HG03135 (cell line): ENCODE measurements around the gene CCDC80.
"Not testable (repeated sequence)": the region's sequence is repeated elsewhere in the genome, so short reads cannot be mapped to it uniquely, and the experiment has no call there.

Source experiments
- ATAC-seq: cut with Tn5 transposase; IDR thresholded peaks from one replicate; pipeline ENCODE4 v1.9.1; 2021; ENCODE audit warnings: mild to moderate bottlenecking, moderate library complexity; ENCODE audit not compliant: unreplicated experiment

The CCDC80 gene

DNA sequence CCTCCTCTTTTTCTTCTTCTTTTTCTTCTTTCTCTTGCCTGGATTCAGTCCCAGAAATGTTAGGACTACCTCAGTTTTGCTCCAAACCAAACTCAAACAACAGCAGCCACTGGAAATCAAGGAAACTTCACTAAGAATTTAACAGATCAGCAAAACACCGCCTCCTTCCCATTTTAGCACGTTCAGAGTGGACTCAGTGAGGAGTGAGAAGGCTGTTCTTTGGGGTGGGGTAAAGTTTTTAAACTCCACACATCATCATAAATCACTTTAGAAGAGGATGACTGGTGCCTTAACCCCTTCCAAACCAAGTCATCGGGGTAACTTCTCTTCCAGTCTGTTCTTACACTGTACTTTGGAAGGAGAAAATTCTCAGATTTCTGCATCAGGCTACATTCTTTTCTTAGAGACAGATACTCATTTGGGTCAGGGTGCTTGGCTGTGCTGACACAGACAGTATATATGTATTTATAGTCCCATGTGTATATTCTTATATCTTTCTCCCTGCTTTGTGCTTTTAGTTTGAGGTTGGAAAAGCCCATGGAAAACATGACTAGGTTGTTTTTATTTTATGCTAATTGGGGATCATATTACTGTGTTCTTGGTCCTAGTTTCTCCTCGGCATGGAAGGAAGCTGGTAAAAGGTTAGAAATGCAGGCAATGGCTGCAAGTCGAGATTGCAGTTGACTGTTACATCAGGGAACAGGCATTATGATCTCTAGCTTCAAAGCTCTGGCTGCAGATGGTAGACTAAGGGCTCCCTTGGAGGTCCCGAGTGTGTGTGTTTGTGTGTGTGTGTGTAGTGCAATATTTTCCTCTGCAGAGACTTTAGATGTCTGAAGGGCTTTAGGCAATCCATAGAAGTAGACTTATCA, at the start of gene CCDC80:
Gene CCDC80, minus strand, starts transcription at position 214 of the 872 bp plus-strand sequence. CDS start 1,238 bp downstream, outside the sequence.
- no peak for ATAC-seq

DNA sequence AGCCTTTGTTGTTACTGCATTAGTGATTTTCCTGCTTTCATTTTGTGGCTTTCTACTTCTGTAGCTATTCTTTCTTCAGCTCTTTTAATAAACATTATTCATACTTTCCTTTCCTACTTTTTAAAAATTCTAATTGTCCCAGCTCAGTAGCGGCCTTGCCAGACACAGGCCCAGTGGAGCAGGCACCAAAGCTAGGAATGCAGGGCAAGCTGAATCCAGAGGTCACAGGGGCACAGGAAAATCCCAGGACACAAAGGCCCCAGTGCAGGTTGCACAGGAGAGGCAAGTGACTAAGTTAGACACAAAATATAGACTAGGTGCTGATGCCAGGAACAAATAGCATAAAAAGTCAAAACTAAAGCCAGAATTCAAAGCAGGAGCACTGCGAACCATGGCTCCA, 49.0 kb upstream of the CCDC80 start:
- ATAC-seq: no peak

- no peak for ATAC-seq
Measured at GRCh38 chr3:112689385-112689784, 48.4 kb upstream of the CCDC80 start.

GRCh38 chr3:112688819-112689218, 47.9 kb upstream of the CCDC80 start:
- ATAC-seq: no peak

- no peak for ATAC-seq
Measured at GRCh38 chr3:112688085-112688769, 47.3 kb upstream of the CCDC80 start.

DNA sequence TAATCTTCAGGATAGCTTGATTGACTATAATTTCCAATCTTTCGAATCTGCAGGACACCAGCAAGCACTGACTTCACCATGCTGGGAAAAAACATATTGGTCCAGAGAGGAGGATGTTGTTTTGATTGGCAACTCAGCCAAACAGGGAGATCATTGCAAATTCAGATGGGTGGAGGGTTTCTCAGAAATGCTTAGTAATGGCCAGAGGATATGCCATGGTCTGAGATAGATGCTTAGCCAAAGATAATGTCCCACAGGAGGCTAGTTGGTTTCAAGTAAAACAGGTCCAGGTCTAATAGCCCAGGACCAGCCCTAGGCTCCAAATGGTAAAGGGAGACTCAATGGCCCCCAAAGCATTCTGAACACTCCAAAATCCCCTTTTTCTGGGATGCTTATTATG, 46.7 kb upstream of the CCDC80 start:
- ATAC-seq: no peak

DNA sequence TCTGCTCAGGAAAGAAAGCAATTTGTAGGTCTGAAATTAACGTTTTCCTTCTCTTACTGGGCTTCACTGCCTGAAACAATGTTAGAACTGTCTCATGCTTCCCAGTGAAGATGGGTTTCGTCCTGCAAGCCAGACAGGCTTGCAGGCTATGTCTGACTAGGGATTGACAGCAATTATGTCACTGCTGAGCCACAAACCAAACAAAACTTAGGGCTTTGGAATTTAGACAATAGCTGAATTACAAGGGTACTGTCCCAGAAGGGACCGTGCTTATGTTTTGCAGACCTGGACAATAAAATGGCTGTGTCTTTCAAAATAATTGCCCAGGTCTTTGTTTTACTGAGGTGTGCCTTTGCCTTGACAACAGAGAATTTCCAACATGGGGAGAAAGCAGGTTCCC, 46.3 kb upstream of the CCDC80 start:
- no peak for ATAC-seq

DNA sequence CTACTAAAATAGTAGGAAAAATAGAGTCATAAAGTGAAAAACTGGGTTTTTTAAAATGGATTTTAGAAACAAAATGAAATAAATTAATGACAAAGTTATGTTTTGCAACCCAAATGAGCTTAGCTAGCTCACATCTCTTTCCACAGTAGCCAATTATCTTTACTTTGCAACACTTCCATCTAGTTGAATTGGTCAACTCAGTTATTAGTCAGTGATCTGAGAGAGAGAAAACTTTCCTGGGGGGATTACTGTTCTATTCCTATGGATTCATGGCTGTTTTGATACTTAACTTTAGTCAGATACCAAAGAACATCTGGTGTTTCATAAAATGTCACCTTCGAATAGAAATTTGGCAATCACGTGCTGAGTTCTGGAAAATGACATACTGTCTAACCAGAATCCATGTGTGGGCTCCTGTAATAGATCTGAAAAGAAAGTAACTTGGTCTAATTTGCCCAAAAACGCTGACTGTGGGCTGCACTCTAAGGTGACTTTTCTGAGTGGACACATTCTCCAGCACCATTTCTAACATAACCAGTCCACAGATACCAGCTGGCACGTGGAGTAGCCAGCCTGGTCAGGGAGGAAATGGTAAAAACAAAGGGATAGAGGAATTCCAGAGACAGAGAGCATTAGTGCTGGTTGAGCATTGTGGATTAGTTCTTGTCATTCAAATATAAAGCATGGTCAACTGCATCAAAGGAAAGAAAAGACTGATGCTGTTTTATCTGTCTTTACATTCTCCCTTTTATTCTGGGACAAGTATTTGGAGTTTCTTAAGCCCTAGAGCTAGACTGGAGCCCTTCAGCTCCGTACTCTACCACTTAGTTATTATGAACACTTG, 45.2 kb upstream of the CCDC80 start:
- no peak for ATAC-seq

- ATAC-seq: no peak
Measured at GRCh38 chr3:112685420-112685819, 44.5 kb upstream of the CCDC80 start.

DNA sequence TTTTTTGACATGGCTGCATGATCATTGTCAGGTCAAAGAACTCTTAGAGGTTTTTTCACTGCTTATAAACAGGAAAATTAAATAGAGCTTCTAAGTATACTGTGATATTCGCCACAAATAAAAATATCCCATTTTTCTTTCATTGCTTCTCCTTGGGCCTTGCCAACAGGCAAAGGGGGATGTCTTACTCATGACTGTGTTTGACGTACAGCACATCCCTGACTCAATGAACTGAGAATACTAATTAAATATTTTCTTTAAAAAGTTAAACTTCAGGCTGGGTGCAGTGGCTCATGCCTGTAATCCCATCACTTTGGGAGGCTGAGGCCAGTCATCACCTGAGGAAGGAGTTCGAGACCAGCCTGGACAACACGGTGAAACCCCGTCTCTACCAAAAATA, 41.4 kb upstream of the CCDC80 start:
- no peak for ATAC-seq

DNA sequence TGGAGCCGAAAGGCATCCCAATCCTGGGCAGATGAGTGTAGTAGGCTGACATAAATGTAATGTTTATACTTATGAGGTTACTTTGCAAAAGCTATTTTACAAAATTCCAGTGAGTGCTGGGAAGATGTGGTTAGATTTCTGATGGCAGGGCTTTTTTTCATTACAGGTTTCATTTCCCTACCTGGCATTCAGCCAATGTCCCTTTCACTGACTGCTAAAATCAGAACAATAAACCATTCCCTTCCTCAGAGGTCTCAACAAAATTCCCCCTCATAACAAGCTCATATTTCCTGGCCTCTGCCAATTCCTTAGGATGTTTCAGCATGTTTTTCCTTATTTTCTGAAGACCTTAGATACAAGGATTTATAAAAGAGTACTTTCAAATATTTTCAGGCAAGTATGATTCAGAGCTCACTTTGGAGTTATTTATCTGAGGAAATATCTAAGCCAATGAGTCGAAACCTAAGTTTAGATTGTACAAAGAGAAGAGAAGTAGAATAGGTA, 40.9 kb upstream of the CCDC80 start:
- no peak for ATAC-seq

GRCh38 chr3:112676659-112677234, 35.8 kb upstream of the CCDC80 start:
- ATAC-seq: peak; percentile 99

DNA sequence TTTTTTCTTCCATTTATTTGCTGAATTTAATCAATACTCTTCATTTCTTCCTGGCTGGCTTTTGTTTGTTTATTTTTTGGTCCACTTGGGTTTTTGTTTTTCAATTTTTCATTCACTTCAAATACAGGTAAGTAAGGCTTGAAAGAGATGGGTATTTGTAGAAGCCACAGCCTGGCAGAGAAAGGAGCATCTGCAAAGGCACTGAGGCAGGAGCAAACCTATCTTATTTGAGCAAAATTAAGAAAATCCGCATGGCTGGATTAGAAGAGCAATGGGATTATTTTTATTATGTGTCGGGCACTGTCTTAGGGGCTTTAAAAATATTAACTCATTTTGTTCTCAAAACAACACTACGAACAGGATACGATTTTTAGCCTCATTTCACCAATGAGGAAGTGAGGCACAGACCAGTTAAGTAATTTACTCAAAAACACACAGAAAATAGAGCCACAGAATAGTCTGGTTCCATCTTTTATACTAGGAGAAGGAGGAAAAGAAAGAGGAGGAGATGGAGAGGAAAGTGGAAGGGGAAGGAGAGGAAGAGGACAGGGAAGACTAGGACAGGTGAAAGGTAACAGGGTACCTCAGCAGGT, 35.1 kb upstream of the CCDC80 start:
- ATAC-seq: no peak

DNA sequence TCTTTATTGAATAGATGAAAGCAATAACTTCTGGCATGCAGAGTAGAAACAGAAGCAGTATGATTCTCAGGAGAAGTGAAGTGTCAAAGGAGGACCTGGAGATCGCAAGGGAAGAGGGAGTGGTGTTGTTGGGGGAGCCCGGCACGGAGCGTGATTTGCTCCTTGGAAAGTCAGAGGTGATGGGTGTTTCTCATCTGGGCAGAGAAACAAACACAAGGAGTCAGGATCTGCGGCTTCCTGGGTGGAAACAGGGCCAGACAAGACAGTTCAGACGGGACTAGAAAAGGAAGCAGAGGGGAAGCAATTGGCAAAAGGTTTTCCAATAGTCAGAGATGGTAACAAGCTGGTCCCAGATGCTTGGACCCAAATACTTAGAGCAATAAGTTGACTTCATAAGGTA, 34.4 kb upstream of the CCDC80 start:
- ATAC-seq: no peak

GRCh38 chr3:112672716-112673541, 32.0 kb upstream of the CCDC80 start:
- no peak for ATAC-seq

DNA sequence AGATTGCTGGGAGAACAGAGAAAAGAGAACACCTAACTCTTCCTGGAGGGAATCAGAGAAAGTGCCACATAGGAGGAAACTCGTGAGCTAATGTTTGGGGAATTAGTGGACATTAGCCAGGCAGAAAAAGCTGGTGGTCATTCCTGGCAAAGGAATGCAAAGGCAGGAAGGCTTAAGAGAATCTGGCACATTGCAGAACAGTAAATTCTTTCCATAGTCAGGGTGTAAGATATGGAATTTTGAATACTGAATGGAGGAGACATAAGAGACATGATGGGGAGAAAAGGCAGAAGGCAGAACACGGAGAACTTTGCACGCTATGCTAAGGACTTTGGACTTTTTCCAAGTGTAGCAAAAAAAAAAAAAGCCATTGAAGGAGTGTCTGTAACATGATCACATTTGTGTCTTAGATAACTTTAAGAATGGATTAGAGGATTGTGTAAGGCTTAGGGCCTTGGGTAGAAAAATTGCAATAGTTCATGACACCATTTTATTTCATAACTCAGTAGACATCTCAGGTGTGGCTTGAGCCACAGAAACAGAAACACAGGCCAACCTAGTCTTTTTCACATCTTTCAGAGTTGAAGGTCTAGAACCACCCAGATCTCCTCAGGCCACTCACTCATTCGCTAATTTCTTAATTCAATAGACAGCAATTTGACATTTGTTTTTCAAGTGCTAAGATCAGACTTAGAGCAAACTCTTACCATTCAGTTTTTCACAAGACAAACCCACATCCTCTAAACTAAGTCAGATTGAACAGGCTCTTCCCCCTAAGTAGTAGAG, 31.2 kb upstream of the CCDC80 start:
- ATAC-seq: no peak

GRCh38 chr3:112670824-112671223, 29.9 kb upstream of the CCDC80 start:
- ATAC-seq: no peak

- no peak for ATAC-seq
Measured at GRCh38 chr3:112667599-112667998, 26.7 kb upstream of the CCDC80 start.

- not testable (repeated sequence) for ATAC-seq
Measured at GRCh38 chr3:112665009-112665408, 24.1 kb upstream of the CCDC80 start.
